GM18907 (cell line): ENCODE results near the gene KCNG2.

Experiments
- ATAC-seq: cut with Tn5 transposase; IDR thresholded peaks from one replicate; pipeline ENCODE4 v1.9.1; 2021; ENCODE audit warnings: mild to moderate bottlenecking, moderate library complexity; ENCODE audit not compliant: unreplicated experiment

The KCNG2 gene

DNA sequence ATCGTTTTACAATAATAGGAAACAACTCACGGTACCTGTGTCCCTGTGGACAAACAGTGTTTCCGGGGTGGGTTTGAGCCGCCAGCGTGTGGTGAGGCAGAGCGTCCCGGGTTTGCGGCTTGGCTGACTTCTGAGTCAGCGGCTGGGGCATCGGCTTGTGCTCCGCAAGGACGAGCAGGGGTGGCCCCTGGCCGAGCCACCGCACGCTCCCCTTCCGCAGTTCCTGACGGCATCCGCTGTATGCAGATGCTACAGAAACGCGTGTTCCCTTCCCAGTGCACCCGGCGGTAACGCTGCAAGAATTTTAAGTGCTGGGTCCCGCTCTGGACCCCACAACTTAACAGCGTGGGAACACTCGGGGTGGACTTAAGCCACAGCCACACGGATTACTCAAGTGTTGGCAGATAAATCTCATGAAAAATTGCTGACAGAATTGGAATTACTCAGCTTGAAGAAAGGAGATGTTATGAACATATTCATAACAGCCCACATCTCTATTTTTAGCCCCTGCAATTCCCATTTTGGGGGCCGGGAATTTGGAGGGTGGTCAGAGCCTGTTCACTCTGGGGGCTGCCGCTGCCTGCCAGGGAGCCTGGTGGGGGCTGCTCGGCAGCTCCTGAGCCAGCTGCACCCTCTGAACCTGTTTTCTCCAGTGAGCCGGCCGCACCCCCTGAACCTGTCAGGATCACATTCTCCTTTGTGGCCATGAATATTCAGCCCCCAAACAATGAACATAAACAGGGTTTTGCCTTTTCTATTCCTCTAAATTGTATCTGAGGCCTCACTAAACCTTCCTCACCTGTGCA lies 12.6 kb upstream of the KCNG2 start:
- no peak for ATAC-seq

DNA sequence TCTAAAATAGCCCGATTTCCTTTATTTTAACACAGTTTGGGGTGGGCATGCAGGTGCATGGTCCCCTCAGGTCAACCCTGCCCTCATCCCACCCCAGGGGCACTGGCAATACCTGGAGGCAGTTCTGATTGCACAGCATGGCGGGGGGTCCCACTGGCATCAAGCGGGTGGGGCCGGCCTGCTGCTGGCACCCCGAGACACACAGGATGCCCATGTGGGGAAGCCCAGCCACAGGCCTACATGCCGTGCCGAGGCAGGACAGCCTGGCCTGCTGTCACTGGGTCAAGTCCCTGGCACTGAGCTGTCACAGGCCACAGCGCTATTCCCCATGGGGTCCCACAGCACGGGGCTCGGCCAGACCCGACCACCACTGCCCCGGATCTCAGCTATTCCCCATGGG lies 11.9 kb upstream of the KCNG2 start:
- no peak for ATAC-seq

DNA sequence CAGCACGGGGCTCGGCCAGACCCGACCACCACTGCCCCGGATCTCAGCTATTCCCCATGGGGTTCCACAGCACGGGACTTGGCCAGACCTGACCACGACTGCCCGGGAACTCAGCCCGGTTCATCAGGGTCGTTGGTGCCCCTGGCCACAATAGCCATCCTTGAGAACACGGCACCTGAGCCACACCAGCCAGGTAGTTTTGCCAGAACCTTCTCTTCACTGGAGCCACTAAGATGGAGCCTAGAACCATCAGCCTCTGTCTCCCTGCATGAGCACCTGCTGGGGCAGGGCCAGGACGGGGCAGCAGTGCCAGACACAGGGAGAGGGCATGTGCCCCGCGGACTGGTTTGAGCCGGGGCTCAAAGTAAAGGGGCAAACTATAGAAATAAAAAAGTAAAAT lies 11.4 kb upstream of the KCNG2 start:
- no peak for ATAC-seq

DNA sequence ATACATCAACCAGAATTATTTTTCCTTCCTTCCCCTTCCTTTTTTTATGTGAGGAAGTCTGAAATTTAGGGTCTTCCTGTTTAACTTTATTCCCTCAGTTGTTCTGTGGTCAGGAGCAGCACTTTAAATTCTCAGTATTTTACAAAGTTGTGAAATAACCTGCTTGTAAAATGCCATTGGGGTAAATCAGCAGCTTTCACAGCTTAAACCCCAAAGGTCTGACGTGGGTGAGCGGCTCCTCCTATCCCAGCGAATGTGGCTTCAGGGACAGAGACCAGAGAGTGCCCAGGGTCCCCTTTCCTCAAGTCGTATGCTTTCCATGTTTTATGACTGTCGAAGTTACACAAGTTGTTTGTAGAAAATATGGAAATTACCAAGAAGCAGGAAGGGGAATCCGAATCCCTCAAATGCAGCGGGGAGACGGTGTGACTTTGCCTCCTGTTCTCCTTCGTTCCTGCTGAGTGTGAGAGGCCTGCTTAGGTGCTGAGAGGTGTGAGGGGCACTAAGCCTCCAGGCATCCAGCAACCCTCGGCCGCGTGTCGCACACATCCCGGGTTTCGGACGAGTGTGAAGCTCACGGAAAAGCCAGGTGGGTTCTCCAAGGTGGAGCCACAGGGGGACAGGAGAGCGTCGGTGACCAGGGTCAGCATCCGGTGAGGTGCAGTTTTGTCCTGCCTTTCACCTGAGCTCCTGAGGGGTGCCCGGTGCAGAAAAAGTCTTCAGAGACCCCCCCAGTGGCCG lies 10.8 kb upstream of the KCNG2 start:
- ATAC-seq: no peak

DNA sequence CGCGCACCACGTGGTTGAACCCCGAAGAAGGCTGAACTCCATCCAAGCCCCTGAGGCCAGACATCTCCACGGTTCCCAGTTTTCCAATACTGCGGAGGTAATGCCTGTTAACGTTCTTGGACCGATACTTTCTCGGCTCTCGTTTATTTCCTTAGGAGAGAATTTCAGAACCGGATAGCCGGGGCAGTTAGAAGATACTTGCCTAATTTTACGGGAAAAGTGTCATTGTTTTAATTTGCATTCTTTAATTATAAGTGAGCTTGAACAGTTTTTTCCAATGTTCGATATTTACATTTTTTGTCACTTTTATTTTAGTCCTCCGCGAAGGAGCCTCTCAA lies 10.2 kb upstream of the KCNG2 start:
- no peak for ATAC-seq

DNA sequence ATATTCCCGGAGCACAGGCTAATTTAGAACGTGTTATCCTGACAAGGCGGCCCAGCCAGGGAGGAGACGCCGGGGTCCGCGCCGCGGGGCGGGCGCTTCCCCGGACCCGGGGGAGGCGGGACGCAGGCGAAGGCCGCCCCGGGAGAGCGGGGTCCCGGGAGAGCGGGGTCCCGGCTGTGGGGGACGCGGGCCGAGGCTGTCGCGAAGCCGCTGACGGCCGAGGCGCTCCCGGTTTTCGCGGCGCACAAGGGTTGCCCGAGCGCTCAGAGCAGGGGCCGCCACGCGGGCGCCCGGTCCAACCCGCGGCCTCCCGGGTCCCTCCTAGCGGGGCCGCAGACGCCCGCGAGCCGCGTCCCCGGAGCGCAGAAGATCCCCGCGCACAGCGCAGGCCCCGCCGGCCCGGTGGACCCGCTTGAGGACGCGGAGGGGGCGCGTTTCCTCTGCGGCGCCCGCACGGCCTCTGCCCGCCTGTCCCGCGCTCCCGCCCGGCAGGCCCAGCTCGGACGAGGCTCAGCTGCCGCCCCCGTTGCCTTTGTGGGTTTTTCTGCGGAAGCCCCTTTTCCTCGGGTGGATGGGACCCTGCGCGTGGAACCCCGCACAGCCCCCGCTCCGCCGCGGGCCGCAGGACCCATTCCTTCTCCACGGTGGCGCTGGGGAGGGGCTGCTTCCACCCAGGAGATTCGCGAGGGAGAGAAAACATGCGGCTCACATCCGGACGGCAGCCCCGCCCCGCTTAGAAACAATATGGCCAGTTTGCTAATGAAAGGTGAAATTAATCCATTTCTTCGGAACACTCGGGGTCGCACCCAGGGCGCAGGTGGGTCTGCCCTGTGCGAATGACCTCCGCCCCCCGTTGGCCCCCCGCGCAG lies 9.6 kb upstream of the KCNG2 start:
- no peak for ATAC-seq

DNA sequence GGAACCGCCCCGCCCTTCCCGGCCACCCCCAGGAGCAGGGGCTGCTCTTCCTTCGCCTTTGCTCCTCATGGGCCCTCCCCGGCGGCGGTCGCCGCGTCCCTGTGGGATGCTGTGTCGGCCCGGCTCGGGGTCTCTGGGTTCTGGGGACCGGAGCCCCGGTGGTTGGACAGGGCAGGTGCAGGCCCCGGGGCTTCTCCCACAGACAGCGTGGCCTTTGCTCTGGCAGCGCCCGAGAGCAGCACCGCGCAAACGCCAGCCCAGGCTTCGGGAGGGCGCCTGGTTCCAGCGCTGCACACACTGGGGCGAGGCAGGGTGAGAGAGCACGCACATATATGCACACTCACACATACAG lies 9.0 kb upstream of the KCNG2 start:
- ATAC-seq: no peak

DNA sequence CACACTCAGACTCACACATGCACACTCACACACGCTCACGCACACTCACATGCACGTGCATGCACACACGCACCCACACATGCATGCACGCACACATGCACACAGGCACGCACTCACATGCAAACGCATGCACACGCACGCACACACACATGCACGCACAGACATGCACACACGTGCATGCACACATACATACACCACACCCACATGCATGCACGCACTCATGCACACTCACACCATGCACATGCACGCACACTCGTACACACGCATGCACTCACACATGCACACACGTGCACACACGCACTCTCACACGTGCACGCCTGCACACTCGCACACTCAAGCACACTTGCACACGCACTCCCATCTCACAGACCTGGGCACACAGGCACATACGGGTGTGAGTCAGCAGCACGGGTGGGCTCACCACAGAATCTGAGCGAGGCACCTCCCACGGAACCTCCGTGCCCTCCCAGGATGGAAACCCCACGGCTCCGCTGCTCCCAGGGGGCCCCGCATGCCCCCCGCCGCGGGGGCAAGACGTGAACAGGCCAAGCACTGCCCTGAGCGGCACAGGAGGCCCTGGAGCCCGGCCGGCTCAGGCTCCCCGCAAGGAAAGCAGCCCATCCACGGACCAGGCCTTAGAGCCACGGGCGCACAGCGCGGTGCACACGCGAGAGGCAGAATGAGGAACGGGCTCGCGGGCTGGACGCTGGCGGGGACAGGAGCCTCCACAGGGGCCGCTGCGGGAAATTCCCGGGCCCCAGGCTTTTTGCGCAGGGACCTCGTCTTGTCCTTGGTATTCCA lies 8.4 kb upstream of the KCNG2 start:
- ATAC-seq: no peak

DNA sequence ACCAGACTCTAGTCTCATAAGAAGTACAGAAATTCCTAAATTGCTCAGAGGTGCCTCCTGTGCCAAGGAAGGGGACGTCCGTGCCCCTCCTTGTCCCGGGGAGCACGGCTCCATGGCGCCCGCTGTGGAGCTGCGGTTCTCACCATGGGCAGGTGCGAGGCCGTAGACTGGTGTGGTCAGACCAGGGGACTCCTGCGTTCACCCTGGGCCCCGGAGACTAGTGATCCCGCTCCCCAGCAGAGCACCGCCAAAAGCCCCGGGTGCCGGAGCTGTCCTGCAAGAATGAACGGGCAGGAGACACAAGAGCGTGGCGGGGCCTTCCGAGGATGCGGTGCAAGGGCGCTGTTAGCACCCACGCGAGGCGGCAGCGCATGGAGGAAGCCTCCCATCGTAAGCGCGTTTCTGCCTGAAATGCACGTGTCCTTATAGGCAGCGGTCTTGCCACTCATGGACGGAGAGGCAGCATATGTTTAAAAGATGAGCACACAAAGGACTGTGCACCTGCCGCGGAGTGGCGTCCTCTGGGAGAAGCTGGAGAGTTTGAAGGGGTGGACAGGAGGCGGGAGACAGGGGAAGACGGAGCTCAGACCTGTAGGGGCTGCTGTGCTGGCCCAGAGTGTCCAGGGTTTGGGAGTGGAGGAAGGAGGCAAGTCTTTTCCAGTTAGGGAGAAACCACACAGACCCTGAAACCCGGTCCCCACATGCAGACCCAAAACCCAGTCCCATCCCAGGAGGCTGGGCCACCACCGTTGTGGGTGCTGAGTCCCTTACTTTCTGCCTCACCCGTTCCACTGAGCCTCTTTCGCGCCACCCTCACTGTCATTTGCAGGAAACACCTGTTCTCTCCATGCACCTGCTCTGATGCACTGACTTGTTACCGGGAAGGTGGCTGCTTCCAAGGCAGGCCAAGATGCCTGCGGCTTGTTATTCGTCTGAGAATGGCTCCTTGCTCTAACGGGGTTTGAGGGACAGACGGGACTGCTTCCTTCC lies 7.5 kb upstream of the KCNG2 start:
- ATAC-seq: no peak

DNA sequence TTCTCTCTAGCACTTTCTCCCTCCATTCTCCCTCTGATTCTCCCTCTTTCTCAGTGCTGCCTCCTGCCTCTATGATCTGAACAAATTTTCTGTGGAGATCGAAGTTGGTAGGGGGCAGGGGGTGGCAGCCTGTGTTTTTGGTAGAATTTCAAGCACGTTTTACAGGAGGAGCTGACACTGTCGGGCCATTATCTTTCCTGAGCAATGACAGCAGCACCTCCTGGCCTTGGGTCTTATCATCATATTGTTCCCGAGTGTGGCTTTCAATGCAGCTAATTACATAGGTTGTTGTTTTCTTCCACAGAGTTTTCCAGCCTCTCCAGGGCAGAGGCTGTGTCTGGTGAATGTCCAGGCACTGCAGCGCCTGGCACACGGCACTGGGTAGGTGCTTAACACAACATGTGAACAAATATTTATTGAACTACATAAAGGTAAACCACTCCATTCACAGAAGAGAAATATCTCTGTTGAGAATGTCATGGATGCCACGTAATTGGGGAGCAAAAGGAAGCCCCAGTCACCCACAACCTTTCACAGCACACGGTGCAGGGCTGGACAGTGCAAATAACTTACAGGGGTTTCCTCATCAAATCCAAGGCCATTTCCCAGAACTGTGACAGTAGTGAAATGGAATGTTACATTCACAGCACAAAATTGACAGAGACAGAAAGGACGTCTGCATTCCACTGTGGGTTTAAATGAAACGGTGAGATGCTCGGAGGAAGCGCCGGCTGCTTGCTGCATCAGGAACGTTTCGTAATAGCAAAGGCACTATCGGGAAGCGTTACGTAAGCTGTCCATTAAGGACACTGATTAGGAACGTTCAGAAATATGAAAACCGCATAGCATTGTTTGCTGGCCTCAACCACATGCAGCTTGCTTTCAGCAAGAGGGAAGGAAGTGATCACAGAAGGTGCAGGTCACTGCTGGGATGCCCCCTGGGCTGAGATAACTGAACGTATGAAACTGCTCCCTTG lies 6.5 kb upstream of the KCNG2 start:
- no peak for ATAC-seq

DNA sequence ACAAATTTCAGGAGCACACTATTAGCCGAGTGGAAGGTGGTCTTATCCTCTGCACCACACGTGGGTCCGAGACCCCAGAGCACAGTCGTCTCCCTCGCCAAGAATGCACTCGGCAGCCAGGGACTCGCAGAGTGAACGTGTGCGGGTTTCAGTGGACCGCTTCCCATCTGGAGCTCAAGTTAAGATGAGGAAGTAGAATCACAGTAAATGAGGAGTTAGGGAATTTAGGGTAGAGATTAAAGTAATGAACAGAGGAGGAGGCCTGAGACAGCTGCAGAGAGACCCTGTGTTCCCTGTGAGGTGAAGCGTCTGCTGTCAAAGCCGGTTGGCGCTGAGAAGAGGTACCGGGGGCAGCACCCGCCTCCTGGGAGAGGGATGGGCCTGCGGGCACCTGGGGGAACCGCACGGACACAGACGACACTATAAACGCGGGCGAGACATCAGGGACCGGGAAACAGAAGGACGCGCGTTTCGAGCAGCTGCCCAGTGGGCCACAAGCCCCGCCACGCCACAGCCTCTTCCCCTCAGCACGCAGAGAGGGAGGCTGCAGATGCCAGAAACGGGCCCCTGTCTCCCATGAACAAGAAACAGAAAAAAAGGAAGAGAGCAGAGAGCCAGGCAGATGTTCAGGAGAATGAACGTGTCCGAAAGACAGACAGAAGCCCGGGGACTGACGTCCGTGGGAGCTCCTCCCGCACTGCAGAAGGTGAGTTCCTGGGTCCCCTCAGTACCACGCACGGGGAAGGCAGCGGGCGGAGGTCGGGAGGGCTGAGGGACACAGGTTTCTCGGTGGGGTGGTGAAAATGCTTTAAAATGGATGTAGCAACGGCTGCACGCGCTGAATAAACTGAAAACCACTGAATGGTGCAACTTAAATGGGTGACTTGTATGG lies 5.4 kb upstream of the KCNG2 start:
- no peak for ATAC-seq

DNA sequence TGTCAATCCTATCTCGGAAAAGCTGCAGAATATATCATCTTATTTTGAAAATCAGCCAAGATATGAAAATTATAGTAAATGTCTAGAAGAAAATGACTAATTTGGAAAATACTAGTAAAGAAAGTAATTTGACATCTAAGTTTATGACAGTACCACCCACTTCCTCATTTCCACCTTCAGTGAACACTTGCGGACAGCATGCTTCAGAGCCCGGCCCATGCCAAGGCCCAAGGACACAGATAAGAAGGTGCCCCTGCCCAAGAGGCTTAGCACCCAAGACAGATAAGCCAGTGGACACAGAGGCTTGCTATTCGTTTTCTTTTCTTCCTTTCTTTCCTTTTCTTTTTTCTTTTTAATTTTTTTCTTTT lies 4.8 kb upstream of the KCNG2 start:
- ATAC-seq: peak; percentile 60

DNA sequence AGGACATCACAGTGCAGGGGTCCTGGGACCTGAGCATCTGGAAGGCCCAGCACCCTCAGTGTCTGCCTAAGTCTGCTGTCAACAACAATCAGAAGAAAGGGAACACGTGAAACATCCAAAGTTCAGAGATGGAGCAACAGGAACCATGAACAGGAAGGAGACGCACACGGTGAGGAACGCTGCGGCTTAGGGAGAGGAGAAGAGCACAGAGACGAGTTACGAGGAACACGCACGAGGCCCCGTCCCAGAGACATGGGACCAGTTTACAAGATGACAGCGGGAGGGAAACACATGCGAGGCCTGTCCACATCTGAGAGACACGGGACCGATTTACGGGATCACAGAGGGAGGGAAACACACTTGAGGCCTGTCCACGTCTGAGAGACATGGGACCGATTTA lies 2.9 kb upstream of the KCNG2 start:
- no peak for ATAC-seq

DNA sequence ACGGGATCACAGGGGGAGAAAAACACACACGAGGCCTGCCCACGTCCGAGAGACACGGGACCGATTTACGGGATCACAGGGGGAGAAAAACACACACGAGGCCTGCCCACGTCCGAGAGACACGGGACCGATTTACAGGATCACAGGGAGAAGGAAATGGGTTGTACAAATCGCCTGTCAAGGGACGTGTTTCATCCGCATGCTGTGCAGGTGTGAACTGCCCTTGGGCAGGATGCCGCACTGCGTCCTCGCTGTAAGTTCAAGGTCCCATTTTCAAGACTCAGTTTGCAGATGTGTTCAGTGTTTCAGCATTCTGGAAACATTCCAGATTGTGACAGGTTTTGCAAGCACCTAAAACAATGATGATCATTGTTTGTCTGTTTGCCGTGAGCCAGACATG lies 2.3 kb upstream of the KCNG2 start:
- no peak for ATAC-seq

DNA sequence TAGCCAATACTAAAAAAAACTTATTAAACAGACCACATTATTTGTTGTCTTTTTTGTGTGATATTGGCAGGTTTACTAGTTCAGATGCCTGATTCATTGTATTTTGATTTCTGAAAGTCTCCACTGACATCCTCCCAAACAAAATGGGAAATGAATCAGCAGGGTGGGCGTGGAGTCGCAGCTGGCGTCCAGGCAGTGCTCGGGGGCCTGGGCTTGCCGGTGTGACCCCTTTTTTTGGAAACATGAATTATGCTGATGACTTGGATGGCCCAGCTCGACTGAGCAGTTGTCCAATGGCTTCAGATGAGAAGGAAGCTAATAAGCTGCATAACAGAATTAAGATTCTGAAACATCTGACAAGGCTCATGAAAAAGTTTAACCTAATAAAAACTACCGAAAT lies 1.7 kb upstream of the KCNG2 start:
- no peak for ATAC-seq

DNA sequence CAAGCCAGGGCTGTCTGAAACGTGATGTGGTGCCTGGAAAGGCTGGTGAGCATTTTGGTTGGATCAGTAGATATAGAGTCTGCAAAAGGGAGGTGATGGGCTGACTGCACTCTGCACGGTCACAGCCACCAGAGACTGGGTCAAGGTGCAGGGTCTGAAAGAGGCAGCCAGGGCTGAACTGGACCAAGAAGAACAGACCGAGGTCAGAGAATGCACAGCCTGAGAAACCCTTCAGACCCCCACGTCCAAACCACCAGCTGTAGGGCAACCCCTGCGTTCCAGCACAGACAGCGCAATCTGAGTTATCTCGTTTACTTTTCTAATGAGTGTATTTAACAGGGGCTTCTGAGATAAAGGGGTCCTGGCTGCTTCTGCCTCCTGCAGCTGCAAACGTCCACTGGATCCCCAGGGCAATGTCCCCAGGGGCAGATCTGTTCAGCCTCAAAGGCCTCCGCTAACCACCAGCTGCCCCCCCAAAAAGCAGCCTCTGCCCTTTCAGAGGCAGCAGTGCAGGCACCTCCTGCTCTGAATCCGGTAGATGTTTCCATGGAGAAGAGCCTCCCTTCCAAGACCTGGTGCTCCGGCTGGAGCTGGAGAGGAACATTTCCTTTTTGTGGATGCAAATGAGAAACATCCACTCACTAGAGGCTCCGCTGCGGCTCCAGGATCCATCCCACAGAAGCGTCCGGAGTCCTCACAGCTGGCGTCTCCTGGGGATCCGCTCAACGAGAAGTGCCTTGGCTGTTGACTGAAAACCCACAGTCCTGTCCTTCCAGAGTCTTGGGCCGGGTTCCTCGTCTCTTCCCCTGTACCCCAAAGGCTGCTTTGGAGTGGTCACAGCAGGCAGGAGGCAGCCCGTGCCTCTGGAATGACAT lies 970 bp upstream of the KCNG2 start:
- ATAC-seq: no peak
